GM21367 (cell line): ENCODE data around the gene SLC10A1.
A peak's percentile ranks its signal among the peaks of the same experiment; 100 is the strongest.

Source experiments
- ATAC-seq: cut with Tn5 transposase; IDR thresholded peaks from one replicate; pipeline ENCODE4 v1.9.1; 2021; ENCODE audit not compliant: unreplicated experiment

The SLC10A1 gene

GRCh38 chr14:69726761-69727511 lies 70.1 kb downstream of the SLC10A1 start:
- ATAC-seq = peak; percentile 77
